ENCODE results near the gene UNC5A.

The UNC5A gene

GRCh38 chr5:176847148-176847547 is 36.8 kb downstream of the UNC5A start:
- DNase-seq, result no peak

- DNase-seq, result no peak
These were observed 37.4 kb downstream of the UNC5A start for GRCh38 chr5:176847726-176848290.

GRCh38 chr5:176848651-176849050 is 38.3 kb downstream of the UNC5A start:
- no peak for DNase-seq

GRCh38 chr5:176849611-176850227 is 39.4 kb downstream of the UNC5A start:
- no peak for DNase-seq

GRCh38 chr5:176850371-176851245 is 40.2 kb downstream of the UNC5A start:
- no peak for DNase-seq

GRCh38 chr5:176851380-176851779 is 41.0 kb downstream of the UNC5A start:
- no peak for DNase-seq

- DNase-seq, result no peak
These were observed 41.7 kb downstream of the UNC5A start for GRCh38 chr5:176851871-176852658.

GRCh38 chr5:176853151-176853778 is 42.9 kb downstream of the UNC5A start:
- no peak for DNase-seq

GRCh38 chr5:176854164-176854563 is 43.8 kb downstream of the UNC5A start:
- no peak for DNase-seq

GRCh38 chr5:176855598-176855997 is 45.2 kb downstream of the UNC5A start:
- DNase-seq, result no peak

GRCh38 chr5:176856746-176857145 is 46.4 kb downstream of the UNC5A start:
- no peak for DNase-seq

GRCh38 chr5:176857216-176857893 is 47.0 kb downstream of the UNC5A start:
- no peak for DNase-seq

GRCh38 chr5:176857894-176858273 is 47.5 kb downstream of the UNC5A start:
- DNase-seq, result no peak

GRCh38 chr5:176859916-176860315 is 49.6 kb downstream of the UNC5A start:
- DNase-seq, result no peak

- no peak for DNase-seq
These were observed 50.0 kb downstream of the UNC5A start for GRCh38 chr5:176860381-176860780.

GRCh38 chr5:176861276-176861675 is 50.9 kb downstream of the UNC5A start:
- DNase-seq, result no peak

- no peak for DNase-seq
These were observed 52.1 kb downstream of the UNC5A start for GRCh38 chr5:176862330-176862995.

- no peak for DNase-seq
These were observed 52.8 kb downstream of the UNC5A start for GRCh38 chr5:176863041-176863764.

- no peak for DNase-seq
These were observed 53.4 kb downstream of the UNC5A start for GRCh38 chr5:176863765-176864098.

GRCh38 chr5:176864755-176865154 is 54.4 kb downstream of the UNC5A start:
- no peak for DNase-seq

GRCh38 chr5:176865964-176866363 is 55.6 kb downstream of the UNC5A start:
- DNase-seq, result no peak
